H9 (cell line): Measurements from ENCODE around the gene MGAT4A. TPM values are rescaled to one million over a fixed set of nuclear protein-coding genes. Genes with fewer than 3 reads are reported as not detected.

ENCODE experiments used
- DNase-seq: peaks from one replicate; pipeline ENCODE4 v3.0.0-alpha.2; 2017
- H2AFZ ChIP-seq: one replicate; pipeline ENCODE4 v1.6.1; 2013; ENCODE audit warnings: mild to moderate bottlenecking, low read length, control low read depth, moderate library complexity
- H2AK5ac ChIP-seq: 2 replicates; pipeline ENCODE4 v1.6.1; 2013; ENCODE audit warnings: low read length, control low read depth, mixed read lengths; ENCODE audit not compliant: insufficient read length
- H2BK120ac ChIP-seq: one replicate; pipeline ENCODE4 v1.6.1; 2013; ENCODE audit warnings: low read depth, mild to moderate bottlenecking, low read length, control low read depth, inconsistent platforms; ENCODE audit not compliant: poor library complexity, severe bottlenecking
- H2BK12ac ChIP-seq: 2 replicates; pipeline ENCODE4 v1.6.1; 2013; ENCODE audit warnings: low read length, control low read depth, mixed read lengths, low read depth; ENCODE audit not compliant: insufficient read length
- H2BK15ac ChIP-seq: 2 replicates; pipeline ENCODE4 v1.6.1; 2013; ENCODE audit warnings: low read depth, low read length, control low read depth
- H2BK20ac ChIP-seq: one replicate; pipeline ENCODE4 v1.6.1; 2013; ENCODE audit warnings: low read depth, mild to moderate bottlenecking, low read length, control low read depth, inconsistent platforms; ENCODE audit not compliant: poor library complexity, severe bottlenecking
- H2BK5ac ChIP-seq: 2 replicates; pipeline ENCODE4 v1.6.1; 2013; ENCODE audit warnings: low read length, control low read depth, mixed read lengths; ENCODE audit not compliant: insufficient read length
- H3K14ac ChIP-seq: 2 replicates; pipeline ENCODE4 v1.6.1; 2013; ENCODE audit warnings: low read length, control low read depth; ENCODE audit not compliant: insufficient read depth
- H3K18ac ChIP-seq: 2 replicates; pipeline ENCODE4 v1.6.1; 2013; ENCODE audit warnings: low read depth, mild to moderate bottlenecking, mixed read lengths, low read length, control low read depth; ENCODE audit not compliant: insufficient read length
- H3K23ac ChIP-seq: 2 replicates; pipeline ENCODE4 v1.6.1; 2013; ENCODE audit warnings: low read length, control low read depth, mixed read lengths, low read depth; ENCODE audit not compliant: insufficient read length
- H3K23me2 ChIP-seq: 2 replicates; pipeline ENCODE4 v1.6.1; 2013; ENCODE audit warnings: low read depth, mild to moderate bottlenecking, mixed read lengths, low read length, control low read depth; ENCODE audit not compliant: insufficient read length, poor library complexity, severe bottlenecking
- H3K27ac ChIP-seq: 2 replicates; pipeline ENCODE4 v1.5.1; 2013; ENCODE audit warnings: low read length, control low read depth, mixed read lengths, low read depth; ENCODE audit not compliant: insufficient read length
- H3K27me3 ChIP-seq: 2 replicates; pipeline ENCODE4 v1.6.1; 2013; ENCODE audit warnings: low read length, control low read depth, inconsistent platforms; ENCODE audit not compliant: insufficient read depth
- H3K4ac ChIP-seq: 2 replicates; pipeline ENCODE4 v1.6.1; 2013; ENCODE audit warnings: low read depth, mild to moderate bottlenecking, control low read depth, inconsistent platforms, low read length, moderate library complexity
- H3K4me1 ChIP-seq: 2 replicates; pipeline ENCODE4 v1.6.1; 2013; ENCODE audit warnings: low read length, control low read depth, inconsistent platforms; ENCODE audit not compliant: insufficient read depth
- H3K4me2 ChIP-seq: 2 replicates; pipeline ENCODE4 v1.6.1; 2013; ENCODE audit warnings: low read length, control low read depth, mixed read lengths; ENCODE audit not compliant: insufficient read length, insufficient read depth
- H3K56ac ChIP-seq: 2 replicates; pipeline ENCODE4 v1.6.1; 2013; ENCODE audit warnings: low read depth, mild to moderate bottlenecking, mixed read lengths, low read length, control low read depth; ENCODE audit not compliant: insufficient read length
- H3K79me1 ChIP-seq: 2 replicates; pipeline ENCODE4 v1.6.1; 2013; ENCODE audit warnings: low read depth, mild to moderate bottlenecking, moderate library complexity, low read length, control low read depth, inconsistent platforms; ENCODE audit not compliant: insufficient read depth, poor library complexity, severe bottlenecking
- H3K79me2 ChIP-seq: 2 replicates; pipeline ENCODE4 v1.6.1; 2013; ENCODE audit warnings: low read length, control low read depth, inconsistent platforms; ENCODE audit not compliant: insufficient read depth
- H3K9ac ChIP-seq: 2 replicates; pipeline ENCODE4 v1.6.1; 2013; ENCODE audit warnings: low read length, control low read depth, mixed read lengths; ENCODE audit not compliant: insufficient read length; ENCODE audit errors: extremely low read depth
- H3K9me3 ChIP-seq: one replicate; pipeline ENCODE4 v1.6.1; 2013; ENCODE audit warnings: low read depth, low read length, inconsistent platforms; ENCODE audit not compliant: control insufficient read depth
- H3T11ph ChIP-seq: one replicate; pipeline ENCODE4 v1.6.1; 2013; ENCODE audit warnings: mild to moderate bottlenecking, low read length, control low read depth, inconsistent platforms
- H4K20me1 ChIP-seq: one replicate; pipeline ENCODE4 v1.6.1; 2013; ENCODE audit not compliant: control insufficient read depth, insufficient read length, insufficient read depth
- H4K5ac ChIP-seq: 2 replicates; pipeline ENCODE4 v1.6.1; 2013; ENCODE audit warnings: low read depth, mild to moderate bottlenecking, mixed read lengths, low read length, control low read depth; ENCODE audit not compliant: insufficient read length
- H4K8ac ChIP-seq: replicated peaks from 2 replicates; pipeline ENCODE4 v1.6.1; 2013; ENCODE audit warnings: low read length, control low read depth, mixed read lengths, low read depth; ENCODE audit not compliant: insufficient read length
- H4K91ac ChIP-seq: 2 replicates; pipeline ENCODE4 v1.6.1; 2013; ENCODE audit warnings: low read depth, mild to moderate bottlenecking, moderate library complexity, mixed read lengths, low read length, control low read depth; ENCODE audit not compliant: insufficient read length
- H3K27ac Mint-ChIP-seq, 3 experiments: 2 replicates in 2 of 3; 3 replicates in 1 of 3; pipeline ENCODE4 v1.8.0; 2020 to 2021; ENCODE audit warnings: mixed read lengths in 3 of 3, mild to moderate bottlenecking in 1 of 3, moderate library complexity in 1 of 3
- H3K27me3 Mint-ChIP-seq: 2 replicates; pipeline ENCODE4 v1.8.0; 2021; ENCODE audit warnings: low read depth, mild to moderate bottlenecking, moderate library complexity, mixed read lengths
- H3K36me3 Mint-ChIP-seq, 3 experiments: 2 replicates in 2 of 3; 3 replicates in 1 of 3; pipeline ENCODE4 v1.8.0; 2020 to 2021; ENCODE audit warnings: low read depth in 3 of 3, mixed read lengths in 3 of 3; ENCODE audit not compliant: insufficient read depth in 1 of 3
- H3K4me1 Mint-ChIP-seq, 2 experiments: 2 replicates each; pipeline ENCODE4 v1.8.0; 2020; ENCODE audit warnings: mixed read lengths in 2 of 2
- H3K4me3 Mint-ChIP-seq, 2 experiments: 2 replicates in 1 of 2; 3 replicates in 1 of 2; pipeline ENCODE4 v1.8.0; 2020 to 2021; ENCODE audit warnings: mild to moderate bottlenecking in 2 of 2, mixed read lengths in 2 of 2, moderate library complexity in 1 of 2
- H3K9me3 Mint-ChIP-seq, 2 experiments: 2 replicates in 1 of 2; 3 replicates in 1 of 2; pipeline ENCODE4 v1.8.0; 2020; ENCODE audit warnings: mild to moderate bottlenecking in 2 of 2, mixed read lengths in 2 of 2, moderate library complexity in 1 of 2
- CTCF ChIP-seq: fragments of 200-600 bp; sonication (generic); conservative IDR thresholded peaks from 3 replicates; pipeline ENCODE4 v1.8.0; 2021; ENCODE audit warnings: antibody characterized with exemption, mild to moderate bottlenecking
- WGBS: extraction: QIAGEN DNeasy Blood & Tissue Kit; methylation state at CpG from one replicate; pipeline ENCODE4 v1.1.7; 2013; ENCODE audit warnings: missing lambda C conversion rate, low lambda C conversion rate, mixed read lengths; ENCODE audit not compliant: insufficient read length; ENCODE audit errors: extremely low coverage; 5-methylcytosine and 5-hydroxymethylcytosine counted together
- total RNA-seq: library from RNA; stranded (reverse); gene quantifications from 2 replicates; pipeline ENCODE4 v1.2.1, GENCODE V29; 2021

The MGAT4A gene
- total RNA-seq, 1 experiment from 2014 or later: 3.5 TPM

GRCh38 chr2:98708396-98709186, 22.3 kb downstream of the MGAT4A start:
- Histone ChIP-seq H3K4me1 (no peaks in the 10 kb centered on the region), H2BK12ac (no peak overlapping the region), H2AK5ac (no peak overlapping the region), H3K56ac (no peak overlapping the region), H2BK120ac (no peak overlapping the region), H3K79me2 (no peaks in the 10 kb centered on the region), H3K23ac (no peak overlapping the region), H4K20me1 (no peaks in the 10 kb centered on the region), H3K9me3 (no peaks in the 10 kb centered on the region), H3K18ac (no peak overlapping the region), H3K23me2 (no peaks in the 10 kb centered on the region), H2BK15ac (no peak overlapping the region), H2BK20ac (no peak overlapping the region), H3T11ph (no peak overlapping the region), H3K27me3 (no peaks in the 10 kb centered on the region), H3K27ac (no peak overlapping the region), H3K79me1 (no peaks in the 10 kb centered on the region), H3K14ac (no peak overlapping the region), H3K4ac (no peak overlapping the region), H4K5ac (no peak overlapping the region), H3K4me2 (no peak overlapping the region), H4K91ac (no peak overlapping the region), H2BK5ac (no peak overlapping the region), H3K9ac (no peak overlapping the region), H2AFZ (no peak overlapping the region), H4K8ac (no peak overlapping the region)
- H3K4me1 Mint-ChIP-seq: no peaks in the 10 kb centered on the region
- no peaks in the 10 kb centered on the region; a peak in 1 of 7 replicates for H3K36me3 Mint-ChIP-seq
- WGBS: no CpG with 5 or more reads among the region's 6 CpGs
- no peak for TF ChIP-seq CTCF
- no peak overlapping the region for H3K4me3 Mint-ChIP-seq
- H3K27ac Mint-ChIP-seq: no peak overlapping the region
- peaks cover 4% of the 10 kb centered on the region for H3K27me3 Mint-ChIP-seq
- no peaks in the 10 kb centered on the region for H3K9me3 Mint-ChIP-seq
- DNase-seq: no peak
